HG02840 (cell line): ENCODE results near the gene YTHDC2.

Source experiments
- ATAC-seq: cut with Tn5 transposase; IDR thresholded peaks from one replicate; pipeline ENCODE4 v1.9.1; 2021; ENCODE audit warnings: mild to moderate bottlenecking, moderate library complexity, moderate number of reproducible peaks; ENCODE audit not compliant: unreplicated experiment, low FRiP score

YTHDC2 gene

GRCh38 chr5:113518884-113519283 is 5.4 kb downstream of the YTHDC2 start:
- no peak for ATAC-seq

GRCh38 chr5:113519412-113519811 is 5.9 kb downstream of the YTHDC2 start:
- ATAC-seq = no peak

GRCh38 chr5:113520429-113520828 is 6.9 kb downstream of the YTHDC2 start:
- peak; percentile 61 for ATAC-seq

- ATAC-seq = no peak
Observed at GRCh38 chr5:113520899-113521298, 7.4 kb downstream of the YTHDC2 start.

GRCh38 chr5:113523168-113523567 is 9.7 kb downstream of the YTHDC2 start:
- no peak for ATAC-seq

- no peak for ATAC-seq
Observed at GRCh38 chr5:113524927-113525326, 11.4 kb downstream of the YTHDC2 start.

- ATAC-seq = no peak
Observed at GRCh38 chr5:113526421-113526820, 12.9 kb downstream of the YTHDC2 start.

- ATAC-seq = no peak
Observed at GRCh38 chr5:113527746-113528145, 14.3 kb downstream of the YTHDC2 start.

GRCh38 chr5:113531481-113532159 is 18.1 kb downstream of the YTHDC2 start:
- no peak for ATAC-seq

GRCh38 chr5:113538313-113538712 is 24.8 kb downstream of the YTHDC2 start:
- ATAC-seq = no peak

- no peak for ATAC-seq
Observed at GRCh38 chr5:113546703-113547183, 33.2 kb downstream of the YTHDC2 start.

GRCh38 chr5:113548396-113548795 is 34.9 kb downstream of the YTHDC2 start:
- ATAC-seq = peak; percentile 79

- no peak for ATAC-seq
Observed at GRCh38 chr5:113552137-113552536, 38.6 kb downstream of the YTHDC2 start.

GRCh38 chr5:113552620-113553019 is 39.1 kb downstream of the YTHDC2 start:
- ATAC-seq = no peak

- ATAC-seq = no peak
Observed at GRCh38 chr5:113562828-113563400, 49.4 kb downstream of the YTHDC2 start.

- no peak for ATAC-seq
Observed at GRCh38 chr5:113569396-113569795, 55.9 kb downstream of the YTHDC2 start.

- no peak for ATAC-seq
Observed at GRCh38 chr5:113572716-113573115, 59.2 kb downstream of the YTHDC2 start.

- no peak for ATAC-seq
Observed at GRCh38 chr5:113574417-113574816, 60.9 kb downstream of the YTHDC2 start.

GRCh38 chr5:113575074-113575473 is 61.6 kb downstream of the YTHDC2 start:
- no peak for ATAC-seq

GRCh38 chr5:113578091-113578490 is 64.6 kb downstream of the YTHDC2 start:
- ATAC-seq = no peak

GRCh38 chr5:113581388-113581787 is 67.9 kb downstream of the YTHDC2 start:
- no peak for ATAC-seq

GRCh38 chr5:113598150-113598549 is 84.7 kb downstream of the YTHDC2 start:
- no peak for ATAC-seq
